ENCODE data around the gene MORF4L1. TPM values are rescaled to one million over a fixed set of nuclear protein-coding genes. Genes with fewer than 3 reads are reported as not detected.
"Not testable (repeated sequence)": the region's sequence is repeated elsewhere in the genome, so short reads cannot be mapped to it uniquely, and the experiment has no call there.

The MORF4L1 gene
- total and polyA plus RNA-seq, 8 donors = 262 to 774 (median 712) TPM

GRCh38 chr15:78831229-78832207 lies 41.2 kb upstream of the MORF4L1 start:
- DNase-seq (peak in 1 of 4 donors; percentile 81), ATAC-seq (no peak)
- Histone ChIP-seq H3K9me3 (no peaks in the 10 kb centered on the region), H3K27ac (no peak overlapping the region), H3K4me3 (no peak overlapping the region), H3K4me1 (no peaks in the 10 kb centered on the region), H3K36me3 (no peaks in the 10 kb centered on the region), H3K27me3 (peaks cover 0 to 28% of the 10 kb centered on the region in 2 donors)
- TF ChIP-seq, protein P1, sequence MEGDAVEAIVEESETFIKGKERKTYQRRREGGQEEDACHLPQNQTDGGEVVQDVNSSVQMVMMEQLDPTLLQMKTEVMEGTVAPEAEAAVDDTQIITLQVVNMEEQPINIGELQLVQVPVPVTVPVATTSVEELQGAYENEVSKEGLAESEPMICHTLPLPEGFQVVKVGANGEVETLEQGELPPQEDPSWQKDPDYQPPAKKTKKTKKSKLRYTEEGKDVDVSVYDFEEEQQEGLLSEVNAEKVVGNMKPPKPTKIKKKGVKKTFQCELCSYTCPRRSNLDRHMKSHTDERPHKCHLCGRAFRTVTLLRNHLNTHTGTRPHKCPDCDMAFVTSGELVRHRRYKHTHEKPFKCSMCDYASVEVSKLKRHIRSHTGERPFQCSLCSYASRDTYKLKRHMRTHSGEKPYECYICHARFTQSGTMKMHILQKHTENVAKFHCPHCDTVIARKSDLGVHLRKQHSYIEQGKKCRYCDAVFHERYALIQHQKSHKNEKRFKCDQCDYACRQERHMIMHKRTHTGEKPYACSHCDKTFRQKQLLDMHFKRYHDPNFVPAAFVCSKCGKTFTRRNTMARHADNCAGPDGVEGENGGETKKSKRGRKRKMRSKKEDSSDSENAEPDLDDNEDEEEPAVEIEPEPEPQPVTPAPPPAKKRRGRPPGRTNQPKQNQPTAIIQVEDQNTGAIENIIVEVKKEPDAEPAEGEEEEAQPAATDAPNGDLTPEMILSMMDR (IDR thresholded peaks at IDR 0.05) = no peak
- intact Hi-C loops (cut with DNase I) = no loop called here

DNA sequence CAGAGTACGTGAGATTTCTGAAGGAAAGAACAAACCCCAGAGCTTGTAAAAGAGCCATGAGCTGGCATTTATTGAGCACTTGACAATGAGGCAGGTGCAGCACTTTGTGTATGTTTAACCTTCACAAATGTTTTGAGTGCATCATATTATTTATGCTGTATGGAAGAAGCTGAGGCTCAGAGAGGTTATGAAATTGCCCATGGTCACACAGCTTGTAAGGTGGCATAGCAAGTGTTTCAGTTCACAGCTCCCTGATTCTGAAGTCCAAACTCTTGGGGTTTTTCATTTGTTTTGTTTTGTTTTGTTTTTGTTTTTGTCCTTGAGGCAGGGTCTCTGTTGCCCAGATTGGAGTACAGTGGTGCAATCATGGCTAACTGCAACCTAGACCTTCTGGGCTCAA lies 36.4 kb upstream of the MORF4L1 start:
- intact Hi-C loops (cut with DNase I) = no loop called here
- Histone ChIP-seq H3K27ac (no peak overlapping the region), H3K27me3 (peaks cover 0 to 14% of the 10 kb centered on the region in 2 donors), H3K9me3 (no peaks in the 10 kb centered on the region), H3K4me1 (no peaks in the 10 kb centered on the region), H3K36me3 (no peaks in the 10 kb centered on the region), H3K4me3 (no peak overlapping the region)
- DNase-seq = no peak
- ATAC-seq = no peak
- TF ChIP-seq, protein P1 (IDR thresholded peaks at IDR 0.05) = no peak

DNA sequence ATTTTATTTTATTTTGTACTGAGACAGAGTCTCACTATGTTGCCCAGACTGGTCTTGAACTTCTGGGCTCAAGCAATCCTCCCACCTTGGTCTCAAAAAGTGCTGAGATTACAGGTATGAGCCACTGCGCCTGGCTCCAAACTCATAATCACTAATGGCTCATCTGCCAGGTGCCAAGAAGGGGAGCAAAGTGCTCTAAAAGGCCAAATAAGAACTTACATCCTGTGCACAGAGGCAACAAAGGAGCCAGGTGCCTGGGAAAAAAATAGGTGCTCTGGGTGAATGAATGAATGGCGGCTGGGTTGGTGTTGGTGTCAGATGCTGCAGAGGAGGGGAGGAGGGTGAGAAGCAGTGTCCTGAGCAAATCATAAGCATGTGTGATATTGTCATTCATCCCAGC lies 35.6 kb upstream of the MORF4L1 start:
- DNase-seq = no peak
- intact Hi-C loops (cut with DNase I) = no loop called here
- H3K4me1 ChIP-seq = no peaks in the 10 kb centered on the region

GRCh38 chr15:78837543-78837942 lies 35.1 kb upstream of the MORF4L1 start:
- ATAC-seq (no peak), DNase-seq (no peak)
- TF ChIP-seq, protein P1 (IDR thresholded peaks at IDR 0.05) = no peak
- Histone ChIP-seq H3K4me3 (no peak overlapping the region), H3K36me3 (no peaks in the 10 kb centered on the region), H3K27ac (no peak overlapping the region), H3K9me3 (no peaks in the 10 kb centered on the region), H3K4me1 (no peaks in the 10 kb centered on the region), H3K27me3 (peaks cover 0 to 2% of the 10 kb centered on the region in 2 donors)
- intact Hi-C loops (cut with DNase I) = no loop called here

More for the DNA sequence above, 35.6 kb upstream of the MORF4L1 start:
- Histone ChIP-seq H3K4me3 (no peak overlapping the region), H3K36me3 (no peaks in the 10 kb centered on the region), H3K9me3 (no peaks in the 10 kb centered on the region), H3K27ac (no peak overlapping the region), H3K27me3 (peaks cover 0 to 6% of the 10 kb centered on the region in 2 donors)
- TF ChIP-seq, protein P1 (IDR thresholded peaks at IDR 0.05) = no peak
- ATAC-seq = no peak

- intact Hi-C loops (cut with DNase I) = no loop called here
- no peaks in the 10 kb centered on the region for H3K9me3 ChIP-seq
Observed at GRCh38 chr15:78838489-78838888, 34.2 kb upstream of the MORF4L1 start.

GRCh38 chr15:78839151-78839550 lies 33.5 kb upstream of the MORF4L1 start:
- H3K4me1 ChIP-seq; H3K36me3 ChIP-seq; ATAC-seq; H3K27ac ChIP-seq; intact Hi-C loops (cut with DNase I); DNase-seq; H3K9me3 ChIP-seq; H3K27me3 ChIP-seq; H3K4me3 ChIP-seq: not testable (repeated sequence)

More at GRCh38 chr15:78838489-78838888, 34.2 kb upstream of the MORF4L1 start:
- Histone ChIP-seq H3K27me3 (no peaks in the 10 kb centered on the region), H3K4me1 (no peaks in the 10 kb centered on the region), H3K27ac (no peak overlapping the region), H3K4me3 (no peak overlapping the region), H3K36me3 (no peaks in the 10 kb centered on the region)
- DNase-seq = peak in 1 of 4 donors; percentile 77
- TF ChIP-seq, protein P1 (IDR thresholded peaks at IDR 0.05) = no peak
- no peak for ATAC-seq
